ENCODE measurements around the gene MYMK. TPM values are rescaled to one million over a fixed set of nuclear protein-coding genes. Genes with fewer than 3 reads are reported as not detected.
A peak's percentile ranks its signal among the peaks of the same experiment; 100 is the strongest.

MYMK gene
- total RNA-seq, 1 donor from 2014 or later, result not detected

- Histone ChIP-seq H3K4me1 (peaks cover 35% of the 10 kb centered on the region), H3K4me3 (no peak overlapping the region), H3K36me3 (no peaks in the 10 kb centered on the region), H3K27me3 (no peaks in the 10 kb centered on the region), H3K9me3 (peaks cover 10% of the 10 kb centered on the region), H3K27ac (peak overlapping the region; percentile 47)
- intact Hi-C loops (cut with DNase I), result no loop called here
- TF ChIP-seq POLR2AphosphoS5 (IDR thresholded peaks at IDR 0.05; ENCODE audit: insufficient read depth in 1 of 2, low read depth in 1 of 2) (no peak), POLR2A (IDR thresholded peaks at IDR 0.05) (no peak), CTCF (IDR thresholded peaks at IDR 0.05) (no peak)
- DNase-seq (ENCODE audit: extremely low spot score in 2 of 2), result no peak
Observed at GRCh38 chr9:133505186-133505830, 19.5 kb downstream of the MYMK start.

GRCh38 chr9:133502112-133502511 is 22.6 kb downstream of the MYMK start:
- no peaks in the 10 kb centered on the region for H3K36me3 ChIP-seq
- H3K4me1 ChIP-seq, result peaks cover 19% of the 10 kb centered on the region
- no peaks in the 10 kb centered on the region for H3K27me3 ChIP-seq
- peaks cover 10% of the 10 kb centered on the region for H3K9me3 ChIP-seq
- TF ChIP-seq POLR2AphosphoS5 (IDR thresholded peaks at IDR 0.05; ENCODE audit: insufficient read depth in 1 of 2, low read depth in 1 of 2) (no peak), CTCF (IDR thresholded peaks at IDR 0.05) (no peak), POLR2A (IDR thresholded peaks at IDR 0.05) (no peak)
- no peak for DNase-seq (ENCODE audit: extremely low spot score in 2 of 2)
- intact Hi-C loops (cut with DNase I), result no loop called here
- H3K4me3 ChIP-seq, result no peak overlapping the region
- no peak overlapping the region for H3K27ac ChIP-seq

- H3K36me3 ChIP-seq, result no peaks in the 10 kb centered on the region
- no peak overlapping the region for H3K27ac ChIP-seq
- H3K27me3 ChIP-seq, result no peaks in the 10 kb centered on the region
- intact Hi-C loops (cut with DNase I), result no loop called here
- no peak for TF ChIP-seq POLR2AphosphoS5 (IDR thresholded peaks at IDR 0.05; ENCODE audit: insufficient read depth in 1 of 2, low read depth in 1 of 2)
- no peak for TF ChIP-seq POLR2A (IDR thresholded peaks at IDR 0.05)
- TF ChIP-seq CTCF (IDR thresholded peaks at IDR 0.05), result no peak
- H3K4me1 ChIP-seq, result no peaks in the 10 kb centered on the region
- H3K9me3 ChIP-seq, result peaks cover 10% of the 10 kb centered on the region
- no peak overlapping the region for H3K4me3 ChIP-seq
- DNase-seq (ENCODE audit: extremely low spot score in 2 of 2), result no peak
Observed at GRCh38 chr9:133499892-133500270, 24.9 kb downstream of the MYMK start.

- peaks cover 10% of the 10 kb centered on the region for H3K9me3 ChIP-seq
- no peaks in the 10 kb centered on the region for H3K36me3 ChIP-seq
- no peak for DNase-seq (ENCODE audit: extremely low spot score in 2 of 2)
- H3K4me3 ChIP-seq, result no peak overlapping the region
- intact Hi-C loops (cut with DNase I), result no loop called here
- TF ChIP-seq POLR2AphosphoS5 (IDR thresholded peaks at IDR 0.05; ENCODE audit: insufficient read depth in 1 of 2, low read depth in 1 of 2) (peak in 1 of 2 donors; percentile 36), POLR2A (IDR thresholded peaks at IDR 0.05) (no peak)
- no peaks in the 10 kb centered on the region for H3K27me3 ChIP-seq
- no peak overlapping the region for H3K27ac ChIP-seq
- H3K4me1 ChIP-seq, result no peaks in the 10 kb centered on the region
Observed at GRCh38 chr9:133499132-133499891, 25.4 kb downstream of the MYMK start.

- peaks cover 4% of the 10 kb centered on the region for H3K4me1 ChIP-seq
- no peak for DNase-seq (ENCODE audit: extremely low spot score in 2 of 2)
- peaks cover 9% of the 10 kb centered on the region for H3K9me3 ChIP-seq
- no peaks in the 10 kb centered on the region for H3K36me3 ChIP-seq
- H3K27ac ChIP-seq, result no peak overlapping the region
- no peak for TF ChIP-seq POLR2AphosphoS5 (IDR thresholded peaks at IDR 0.05; ENCODE audit: insufficient read depth in 1 of 2, low read depth in 1 of 2)
- TF ChIP-seq POLR2A (IDR thresholded peaks at IDR 0.05), result no peak
- no peak for TF ChIP-seq CTCF (IDR thresholded peaks at IDR 0.05)
- H3K4me3 ChIP-seq, result no peak overlapping the region
- intact Hi-C loops (cut with DNase I), result no loop called here
- H3K27me3 ChIP-seq, result no peaks in the 10 kb centered on the region
Observed at GRCh38 chr9:133496861-133497842, 27.6 kb downstream of the MYMK start.
